ENCODE measurements around the gene TRIM24.

GRCh38 chr7:138514044-138514443 is 54.0 kb downstream of the TRIM24 start:
- no peak for TF ChIP-seq ZNF564 (CRISPR knock-in tag; IDR thresholded peaks at IDR 0.05)
- TF ChIP-seq NFIC (IDR thresholded peaks at IDR 0.05; ENCODE audit: low read length), result no peak
- TF ChIP-seq POLR2AphosphoS5 (IDR thresholded peaks at IDR 0.05; ENCODE audit: low read depth, low read length), result no peak; the same call in 1 of the 2 replicates
